HEK293 (cell line): ENCODE measurements around the gene AURKAIP1.

Experiments used
- HOXC10 ChIP-seq: sonication (generic); formaldehyde crosslinking; IDR thresholded peaks from 2 replicates; pipeline ENCODE4 v1.8.1; 2023; ENCODE audit warnings: mild to moderate bottlenecking, missing genetic modification reagents
- KLF1 ChIP-seq: fragments of 450-650 bp; formaldehyde crosslinking; IDR thresholded peaks from 2 replicates; pipeline ENCODE4 v1.5.1; 2016; ENCODE audit warnings: missing biosample characterization, missing genetic modification characterization
- KLF9 ChIP-seq: fragments of 450-650 bp; formaldehyde crosslinking; IDR thresholded peaks from 2 replicates; pipeline ENCODE4 v1.5.1; 2016; ENCODE audit warnings: missing biosample characterization, missing genetic modification characterization, low read depth
- OSR2 ChIP-seq: fragments of 450-650 bp; formaldehyde crosslinking; IDR thresholded peaks from 2 replicates; pipeline ENCODE4 v1.5.1; 2016; ENCODE audit warnings: missing biosample characterization, missing genetic modification characterization
- OVOL3 ChIP-seq: fragments of 450-650 bp; formaldehyde crosslinking; IDR thresholded peaks from 2 replicates; pipeline ENCODE4 v1.5.1; 2016; ENCODE audit warnings: missing biosample characterization, missing genetic modification characterization
- PBX3 ChIP-seq: sonication (generic); formaldehyde crosslinking; IDR thresholded peaks from 2 replicates; pipeline ENCODE4 v1.8.1; 2022; ENCODE audit warnings: mild to moderate bottlenecking, moderate library complexity, missing genetic modification reagents
- PRDM1 ChIP-seq: fragments of 450-650 bp; formaldehyde crosslinking; IDR thresholded peaks from 2 replicates; pipeline ENCODE4; 2016; ENCODE audit warnings: missing biosample characterization, missing genetic modification characterization
- SP3 ChIP-seq: fragments of 450-650 bp; formaldehyde crosslinking; IDR thresholded peaks from 2 replicates; pipeline ENCODE4 v1.5.1; 2016; ENCODE audit warnings: missing biosample characterization, missing genetic modification characterization
- TCF7L2 ChIP-seq: IDR thresholded peaks from 2 replicates; pipeline ENCODE4 v1.6.1; 2011; ENCODE audit warnings: low read depth, mild to moderate bottlenecking, inconsistent platforms, low read length, moderate library complexity, borderline replicate concordance
- TRIM28 ChIP-seq: IDR thresholded peaks from 2 replicates; pipeline ENCODE4 v1.6.1; 2011; ENCODE audit warnings: low read length, control low read depth, borderline replicate concordance
- WT1 ChIP-seq: fragments of 450-650 bp; formaldehyde crosslinking; IDR thresholded peaks from 2 replicates; pipeline ENCODE4 v1.5.1; 2016; ENCODE audit warnings: missing biosample characterization, missing genetic modification characterization
- ZBTB49 ChIP-seq: fragments of 450-650 bp; formaldehyde crosslinking; IDR thresholded peaks from 2 replicates; pipeline ENCODE4 v1.5.1; 2016; ENCODE audit warnings: missing biosample characterization, missing genetic modification characterization, low read depth
- ZBTB8A ChIP-seq: fragments of 450-650 bp; formaldehyde crosslinking; IDR thresholded peaks from 2 replicates; pipeline ENCODE4 v1.5.1; 2016; ENCODE audit warnings: missing biosample characterization, missing genetic modification characterization
- ZFP37 ChIP-seq: fragments of 450-650 bp; formaldehyde crosslinking; IDR thresholded peaks from 2 replicates; pipeline ENCODE4 v1.5.1; 2016; ENCODE audit warnings: missing biosample characterization, missing genetic modification characterization
- ZIC2 ChIP-seq: fragments of 450-650 bp; formaldehyde crosslinking; IDR thresholded peaks from 2 replicates; pipeline ENCODE4 v1.5.1; 2016; ENCODE audit warnings: missing biosample characterization, missing genetic modification characterization
- ZNF16 ChIP-seq: fragments of 450-650 bp; formaldehyde crosslinking; IDR thresholded peaks from 2 replicates; pipeline ENCODE4 v1.5.1; 2016; ENCODE audit warnings: low read depth, missing biosample characterization, missing genetic modification characterization
- ZNF221 ChIP-seq: fragments of 450-650 bp; formaldehyde crosslinking; IDR thresholded peaks from 2 replicates; pipeline ENCODE4 v1.5.1; 2017; ENCODE audit warnings: missing biosample characterization, missing genetic modification characterization, borderline replicate concordance
- ZNF239 ChIP-seq: fragments of 450-650 bp; formaldehyde crosslinking; IDR thresholded peaks from 2 replicates; pipeline ENCODE4 v1.5.1; 2016; ENCODE audit warnings: missing biosample characterization, missing genetic modification characterization
- ZNF248 ChIP-seq: fragments of 450-650 bp; formaldehyde crosslinking; IDR thresholded peaks from 2 replicates; pipeline ENCODE4 v1.5.1; 2017; ENCODE audit warnings: missing biosample characterization, missing genetic modification characterization
- ZNF26 ChIP-seq: fragments of 450-650 bp; formaldehyde crosslinking; IDR thresholded peaks from 2 replicates; pipeline ENCODE4 v1.5.1; 2016; ENCODE audit warnings: missing biosample characterization, missing genetic modification characterization
- ZNF280C ChIP-seq: fragments of 450-650 bp; formaldehyde crosslinking; IDR thresholded peaks from 2 replicates; pipeline ENCODE4 v1.5.1; 2016; ENCODE audit warnings: missing biosample characterization, missing genetic modification characterization
- ZNF292 ChIP-seq: fragments of 450-650 bp; formaldehyde crosslinking; IDR thresholded peaks from 2 replicates; pipeline ENCODE4 v1.5.1; 2016; ENCODE audit warnings: low read depth, missing biosample characterization, missing genetic modification characterization, borderline replicate concordance
- ZNF335 ChIP-seq: fragments of 450-650 bp; formaldehyde crosslinking; conservative IDR thresholded peaks from 2 replicates; pipeline ENCODE4 v1.5.1; 2016; ENCODE audit warnings: missing biosample characterization, missing genetic modification characterization
- ZNF391 ChIP-seq: fragments of 450-650 bp; formaldehyde crosslinking; IDR thresholded peaks from 2 replicates; pipeline ENCODE4 v1.5.1; 2016; ENCODE audit warnings: low read depth, missing biosample characterization, missing genetic modification characterization, borderline replicate concordance
- ZNF404 ChIP-seq: fragments of 450-650 bp; formaldehyde crosslinking; IDR thresholded peaks from 2 replicates; pipeline ENCODE4 v1.5.1; 2017; ENCODE audit warnings: missing biosample characterization, missing genetic modification characterization
- ZNF416 ChIP-seq: fragments of 450-650 bp; formaldehyde crosslinking; IDR thresholded peaks from 2 replicates; pipeline ENCODE4 v1.5.1; 2016; ENCODE audit warnings: missing biosample characterization, missing genetic modification characterization
- ZNF561 ChIP-seq: fragments of 450-650 bp; IDR thresholded peaks from 2 replicates; pipeline ENCODE4 v1.5.1; 2018; ENCODE audit warnings: missing biosample characterization, missing genetic modification characterization, borderline replicate concordance
- ZNF585B ChIP-seq: fragments of 450-650 bp; formaldehyde crosslinking; IDR thresholded peaks from 2 replicates; pipeline ENCODE4 v1.5.1; 2016; ENCODE audit warnings: missing biosample characterization, missing genetic modification characterization
- ZNF645 ChIP-seq: fragments of 450-650 bp; formaldehyde crosslinking; IDR thresholded peaks from 2 replicates; pipeline ENCODE4; 2016; ENCODE audit warnings: missing biosample characterization, missing genetic modification characterization
- ZNF658 ChIP-seq: fragments of 450-650 bp; formaldehyde crosslinking; IDR thresholded peaks from 2 replicates; pipeline ENCODE4; 2016; ENCODE audit warnings: missing biosample characterization, missing genetic modification characterization
- ZNF660 ChIP-seq: fragments of 450-650 bp; IDR thresholded peaks from 2 replicates; pipeline ENCODE4 v1.5.1; 2018; ENCODE audit warnings: missing biosample characterization, mild to moderate bottlenecking, missing genetic modification characterization
- ZNF664 ChIP-seq: fragments of 450-650 bp; formaldehyde crosslinking; IDR thresholded peaks from 2 replicates; pipeline ENCODE4 v1.5.1; 2016; ENCODE audit warnings: missing biosample characterization, missing genetic modification characterization
- ZNF768 ChIP-seq: fragments of 450-650 bp; formaldehyde crosslinking; IDR thresholded peaks from 2 replicates; pipeline ENCODE4 v1.5.1; 2018; ENCODE audit warnings: missing biosample characterization, mild to moderate bottlenecking, missing genetic modification characterization
- ZNF785 ChIP-seq: fragments of 450-650 bp; formaldehyde crosslinking; IDR thresholded peaks from 2 replicates; pipeline ENCODE4 v1.5.1; 2016; ENCODE audit warnings: missing biosample characterization, missing genetic modification characterization
- ZNF791 ChIP-seq: fragments of 450-650 bp; formaldehyde crosslinking; IDR thresholded peaks from 2 replicates; pipeline ENCODE4 v1.5.1; 2016; ENCODE audit warnings: missing biosample characterization, missing genetic modification characterization
- ZNF843 ChIP-seq: fragments of 450-650 bp; formaldehyde crosslinking; IDR thresholded peaks from 2 replicates; pipeline ENCODE4 v1.5.1; 2016; ENCODE audit warnings: missing biosample characterization, missing genetic modification characterization

AURKAIP1 gene

GRCh38 chr1:1324084-1324523, 50.9 kb downstream of the AURKAIP1 start (continued):
- TF ChIP-seq ZBTB49 (tag by site-specific recombination) = no peak
- TF ChIP-seq TCF7L2 = no peak
- TF ChIP-seq TRIM28 = no peak
- TF ChIP-seq ZNF664 (tag by site-specific recombination) = no peak
- TF ChIP-seq ZNF404 (tag by site-specific recombination) = no peak
- TF ChIP-seq SP3 = no peak
- no peak for TF ChIP-seq ZFP37 (tag by site-specific recombination)
- TF ChIP-seq ZNF658 = no peak
- no peak for TF ChIP-seq ZNF248 (tag by site-specific recombination)
- TF ChIP-seq ZNF660 = 0 out of 2 replicates have a peak, but pooled peaks have one; percentile 12
- no peak for TF ChIP-seq PBX3
- TF ChIP-seq ZNF416 = no peak
- TF ChIP-seq OSR2 (tag by site-specific recombination) = no peak
- TF ChIP-seq ZBTB8A (tag by site-specific recombination) = peak; percentile 72; the same call in 1 of the 2 replicates
- TF ChIP-seq ZNF791 = no peak
- no peak for TF ChIP-seq ZNF843
- TF ChIP-seq ZNF239 = no peak
- TF ChIP-seq ZNF292 (tag by site-specific recombination) = no peak
- TF ChIP-seq ZNF391 = no peak; the same call in 1 of the 2 replicates
- no peak for TF ChIP-seq ZNF16
- no peak for TF ChIP-seq PRDM1 (tag by site-specific recombination)
- no peak for TF ChIP-seq ZNF768 (tag by site-specific recombination)
- 0 out of 2 replicates have a peak, but pooled peaks have one; percentile 45 for TF ChIP-seq ZIC2 (tag by site-specific recombination)
- no peak for TF ChIP-seq ZNF785 (tag by site-specific recombination)
- no peak for TF ChIP-seq OVOL3 (tag by site-specific recombination)
- no peak for TF ChIP-seq KLF1 (tag by site-specific recombination)
- TF ChIP-seq ZNF585B (tag by site-specific recombination) = no peak
- TF ChIP-seq WT1 (tag by site-specific recombination) = no peak
- no peak for TF ChIP-seq HOXC10
- no peak for TF ChIP-seq KLF9 (tag by site-specific recombination)
- TF ChIP-seq ZNF221 (tag by site-specific recombination) = no peak
- TF ChIP-seq ZNF561 (tag by site-specific recombination) = peak; percentile 15; the same call in 1 of the 2 replicates
- no peak for TF ChIP-seq ZNF26
- no peak for TF ChIP-seq ZNF280C
- TF ChIP-seq ZNF645 = no peak
- TF ChIP-seq ZNF335 (tag by site-specific recombination) = no peak
